B cell (primary cell): ENCODE measurements around the gene VPS13D. TPM values are rescaled to one million over a fixed set of nuclear protein-coding genes. Genes with fewer than 3 reads are reported as not detected.

ENCODE experiments used
- ATAC-seq: fragments of 200-7000 bp; cut with Tn5 transposase; one replicate; pipeline ENCODE4 v1.10.0; 2021; ENCODE audit warnings: low read depth, mild to moderate bottlenecking, moderate number of reproducible peaks, moderate library complexity
- CTCF ChIA-PET: fragments of 350-600 bp; sonication (Branson Sonifier 250); formaldehyde crosslinking; loops from one replicate; lab custom pipeline; 2021; ENCODE audit warnings: antibody characterized with exemption, inconsistent platforms; lab: Charles Lee
- POLR2A ChIA-PET: fragments of 350-600 bp; sonication (Branson Sonifier 250); formaldehyde crosslinking; loops from one replicate; lab custom pipeline; 2021; ENCODE audit warnings: antibody characterized with exemption; lab: Charles Lee
- DNase-seq: peaks from one replicate; pipeline ENCODE4 v3.0.0; 2013
- H2AFZ ChIP-seq: 2 replicates; pipeline ENCODE4 v1.6.1; 2012; ENCODE audit warnings: mild to moderate bottlenecking, low read depth, low read length; ENCODE audit not compliant: insufficient read depth, poor library complexity, severe bottlenecking
- H3K27ac ChIP-seq, 2 donors: 1 replicate in 1 of 2; 2 replicates in 1 of 2; pipeline ENCODE4 v1.5.1; 2012 to 2013; ENCODE audit warnings: low read length in 2 of 2, mild to moderate bottlenecking in 2 of 2, moderate library complexity in 1 of 2
- H3K27me3 ChIP-seq, 4 experiments: fragments of 200-600 bp in 1 of 4; sonication (generic) in 1 of 4; replicated peaks in 1 of 4; 1 replicate in 2 of 4; 2 replicates in 2 of 4; pipeline versions ENCODE4 v1.6.1 to v1.7.0; 2013 to 2016; ENCODE audit warnings: low read length in 3 of 4, mild to moderate bottlenecking in 2 of 4, mixed read lengths in 1 of 4, moderate library complexity in 1 of 4; ENCODE audit not compliant: insufficient read depth in 4 of 4, control insufficient read depth in 3 of 4; ENCODE audit errors: control extremely low read depth in 1 of 4
- H3K36me3 ChIP-seq, 2 experiments: replicated peaks in 1 of 2; 1 replicate in 1 of 2; 2 replicates in 1 of 2; pipeline versions ENCODE4 v1.6.1 to v1.7.1; 2013; ENCODE audit warnings: low read length in 1 of 2; ENCODE audit not compliant: insufficient read depth in 2 of 2, control insufficient read depth in 1 of 2; ENCODE audit errors: control extremely low read depth in 1 of 2, extremely low read depth in 1 of 2
- H3K4me1 ChIP-seq, 2 donors: fragments of 200-600 bp in 1 of 2; sonication (generic) in 1 of 2; 1 replicate in 1 of 2; 2 replicates in 1 of 2; pipeline versions ENCODE4 v1.5.1 to v1.6.1; 2013 to 2017; ENCODE audit warnings: low read length in 2 of 2; ENCODE audit not compliant: control insufficient read depth in 2 of 2, insufficient read depth in 2 of 2
- H3K4me2 ChIP-seq: replicated peaks from 2 replicates; pipeline ENCODE3; 2012; ENCODE audit warnings: mild to moderate bottlenecking, low read depth, low read length; ENCODE audit not compliant: poor library complexity, severe bottlenecking
- H3K4me3 ChIP-seq, 5 experiments: fragments of 200-600 bp in 1 of 5; sonication (generic) in 1 of 5; 1 replicate in 3 of 5; 2 replicates in 2 of 5; pipeline versions ENCODE4 v1.5.1 to v1.7.0; 2011 to 2016; ENCODE audit warnings: low read length in 4 of 5, mild to moderate bottlenecking in 4 of 5, low read depth in 2 of 5, control low read depth in 1 of 5, moderate library complexity in 1 of 5; ENCODE audit not compliant: insufficient read depth in 1 of 5; ENCODE audit errors: control extremely low read depth in 1 of 5, extremely low read depth in 1 of 5
- H3K79me2 ChIP-seq: fragments of 200-600 bp; sonication (generic); one replicate; pipeline ENCODE4 v1.6.0; 2016; ENCODE audit warnings: low read length; ENCODE audit not compliant: control insufficient read depth, insufficient read depth
- H3K9ac ChIP-seq: fragments of 200-600 bp; sonication (generic); 2 replicates; pipeline ENCODE4 v1.6.1; 2017; ENCODE audit warnings: mild to moderate bottlenecking, low read length, moderate library complexity
- H3K9me3 ChIP-seq, 3 donors: one replicate each; pipeline versions ENCODE4 v1.6.1 to v1.7.1; 2013; ENCODE audit warnings: low read length in 2 of 3; ENCODE audit not compliant: control insufficient read depth in 2 of 3, insufficient read depth in 1 of 3; ENCODE audit errors: control extremely low read depth in 1 of 3
- H4K20me1 ChIP-seq: 2 replicates; pipeline ENCODE4 v1.6.0; 2012; ENCODE audit warnings: mild to moderate bottlenecking, low read length; ENCODE audit not compliant: insufficient read depth, control insufficient read depth, poor library complexity, severe bottlenecking
- H3K27ac Mint-ChIP-seq: one replicate; pipeline ENCODE4 v1.8.0; 2021; ENCODE audit warnings: mixed read lengths
- H3K27me3 Mint-ChIP-seq: one replicate; pipeline ENCODE4 v1.8.0; 2021; ENCODE audit warnings: mixed read lengths
- H3K4me1 Mint-ChIP-seq: one replicate; pipeline ENCODE4 v1.8.0; 2021; ENCODE audit warnings: mixed read lengths
- H3K4me3 Mint-ChIP-seq: one replicate; pipeline ENCODE4 v1.8.0; 2021; ENCODE audit warnings: mixed read lengths
- H3K9me3 Mint-ChIP-seq: one replicate; pipeline ENCODE4 v1.8.0; 2022; ENCODE audit warnings: mixed read lengths; ENCODE audit not compliant: insufficient read depth
- EZH2 ChIP-seq: IDR thresholded peaks from 2 replicates; pipeline ENCODE4 v1.6.1; 2012; ENCODE audit warnings: borderline replicate concordance, low read depth, mild to moderate bottlenecking, moderate library complexity, low read length; ENCODE audit not compliant: insufficient read depth, poor library complexity, severe bottlenecking
- WGBS: methylation state at CpG from one replicate; pipeline ENCODE4 v1.1.5; 2013; ENCODE audit warnings: missing lambda C conversion rate; ENCODE audit not compliant: insufficient coverage; 5-methylcytosine and 5-hydroxymethylcytosine counted together
- intact Hi-C: fragments of 100-400 bp; cut with micrococcal nuclease; formaldehyde crosslinking; loops from one replicate; pipeline ENCODE4 v1.10.0; 2022
- polyA plus RNA-seq: library from polyadenylated mRNA; depleted of rRNA; stranded (reverse); fragments of >200 nt; gene quantifications from 2 replicates; pipeline ENCODE4 v1.2.3, GENCODE V29; 2012
- total RNA-seq, 2 donors: library from RNA; stranded (reverse); fragments of 120-200 nt in 1 of 2; gene quantifications; 1 replicate in 1 of 2; 2 replicates in 1 of 2; pipeline versions ENCODE4 v1.2.3 to v1.2.4, GENCODE V29; 2013 to 2022
- TF ChIP-seq, protein P1 (sequence below): fragments of 200-600 bp; IDR thresholded peaks from one replicate; pipeline ENCODE4 v1.8.0; 2022; ENCODE audit warnings: antibody characterized with exemption, mild to moderate bottlenecking

The VPS13D gene
- total and polyA plus RNA-seq, 2 donors (not counting 1 experiment from before 2014, with no cell fraction given) = 29.9 to 104 TPM

DNA sequence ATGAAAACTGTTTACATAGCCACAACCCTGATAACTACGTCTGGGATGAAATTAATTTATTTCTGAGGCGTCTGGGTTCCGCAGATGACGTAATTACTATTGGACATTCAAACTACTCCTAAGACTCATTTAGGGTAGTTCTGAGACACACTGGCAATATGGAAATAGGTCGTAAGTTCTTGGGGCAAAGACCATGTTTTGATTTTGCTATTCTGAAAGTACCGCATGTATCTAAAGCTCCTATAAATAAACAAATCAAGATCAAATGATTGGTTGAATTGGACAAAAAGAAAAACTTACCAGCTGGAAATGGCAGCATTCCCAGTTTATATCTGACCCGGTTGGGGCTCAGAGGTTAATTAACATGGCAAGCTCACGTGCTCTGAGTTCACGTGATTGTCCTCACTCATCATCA lies 313.9 kb downstream of the VPS13D start:
- Histone ChIP-seq H3K27me3 (peaks cover 0 to 10% (median 0%) of the 10 kb centered on the region in 4 experiments), H4K20me1 (no peaks in the 10 kb centered on the region), H3K4me1 (no peaks in the 10 kb centered on the region), H3K4me3 (no peak overlapping the region), H3K4me2 (no peak overlapping the region), H3K79me2 (no peaks in the 10 kb centered on the region), H3K9me3 (peaks cover 0 to 9% (median 0%) of the 10 kb centered on the region in 3 donors), H3K36me3 (no peaks in the 10 kb centered on the region), H2AFZ (no peak overlapping the region), H3K27ac (no peak overlapping the region), H3K9ac (no peak overlapping the region)
- no peaks in the 10 kb centered on the region for H3K4me1 Mint-ChIP-seq
- H3K4me3 Mint-ChIP-seq = no peak overlapping the region
- ChIA-PET POLR2A (no interaction called here), CTCF (no interaction called here)
- TF ChIP-seq, protein P1, sequence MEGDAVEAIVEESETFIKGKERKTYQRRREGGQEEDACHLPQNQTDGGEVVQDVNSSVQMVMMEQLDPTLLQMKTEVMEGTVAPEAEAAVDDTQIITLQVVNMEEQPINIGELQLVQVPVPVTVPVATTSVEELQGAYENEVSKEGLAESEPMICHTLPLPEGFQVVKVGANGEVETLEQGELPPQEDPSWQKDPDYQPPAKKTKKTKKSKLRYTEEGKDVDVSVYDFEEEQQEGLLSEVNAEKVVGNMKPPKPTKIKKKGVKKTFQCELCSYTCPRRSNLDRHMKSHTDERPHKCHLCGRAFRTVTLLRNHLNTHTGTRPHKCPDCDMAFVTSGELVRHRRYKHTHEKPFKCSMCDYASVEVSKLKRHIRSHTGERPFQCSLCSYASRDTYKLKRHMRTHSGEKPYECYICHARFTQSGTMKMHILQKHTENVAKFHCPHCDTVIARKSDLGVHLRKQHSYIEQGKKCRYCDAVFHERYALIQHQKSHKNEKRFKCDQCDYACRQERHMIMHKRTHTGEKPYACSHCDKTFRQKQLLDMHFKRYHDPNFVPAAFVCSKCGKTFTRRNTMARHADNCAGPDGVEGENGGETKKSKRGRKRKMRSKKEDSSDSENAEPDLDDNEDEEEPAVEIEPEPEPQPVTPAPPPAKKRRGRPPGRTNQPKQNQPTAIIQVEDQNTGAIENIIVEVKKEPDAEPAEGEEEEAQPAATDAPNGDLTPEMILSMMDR = no peak
- TF ChIP-seq EZH2 = no peak
- peaks cover 19% of the 10 kb centered on the region for H3K27me3 Mint-ChIP-seq
- no peaks in the 10 kb centered on the region for H3K9me3 Mint-ChIP-seq
- intact Hi-C loops = no loop called here
- H3K27ac Mint-ChIP-seq = no peak overlapping the region
- 80% methylated on average over 1 of the region's 9 CpGs for WGBS
- ATAC-seq (no peak), DNase-seq (no peak)

GRCh38 chr1:12544357-12544756 lies 314.5 kb downstream of the VPS13D start:
- ATAC-seq (no peak), DNase-seq (no peak)
- no peak overlapping the region for H3K27ac ChIP-seq
- Mint-ChIP-seq H3K4me1 (no peaks in the 10 kb centered on the region), H3K9me3 (no peaks in the 10 kb centered on the region), H3K27me3 (peaks cover 19% of the 10 kb centered on the region), H3K4me3 (no peak overlapping the region), H3K27ac (no peak overlapping the region)
- WGBS = 71% methylated on average over 2 of the region's 4 CpGs
- no peaks in the 10 kb centered on the region for H3K4me1 ChIP-seq
- no peak overlapping the region for H3K4me2 ChIP-seq
- no peaks in the 10 kb centered on the region for H3K36me3 ChIP-seq
- intact Hi-C loops = no loop called here
- peaks cover 0 to 10% (median 0%) of the 10 kb centered on the region in 4 experiments for H3K27me3 ChIP-seq
- H3K4me3 ChIP-seq = no peak overlapping the region
- peaks cover 0 to 4% (median 0%) of the 10 kb centered on the region in 3 donors for H3K9me3 ChIP-seq
- no peaks in the 10 kb centered on the region for H3K79me2 ChIP-seq
- H4K20me1 ChIP-seq = no peaks in the 10 kb centered on the region
- no peak for TF ChIP-seq EZH2
- TF ChIP-seq, protein P1 = no peak
- POLR2A ChIA-PET = no interaction called here
- CTCF ChIA-PET = no interaction called here
- H2AFZ ChIP-seq = no peak overlapping the region
- no peak overlapping the region for H3K9ac ChIP-seq
